ENCODE results near the gene PDZRN4.

The PDZRN4 gene

DNA sequence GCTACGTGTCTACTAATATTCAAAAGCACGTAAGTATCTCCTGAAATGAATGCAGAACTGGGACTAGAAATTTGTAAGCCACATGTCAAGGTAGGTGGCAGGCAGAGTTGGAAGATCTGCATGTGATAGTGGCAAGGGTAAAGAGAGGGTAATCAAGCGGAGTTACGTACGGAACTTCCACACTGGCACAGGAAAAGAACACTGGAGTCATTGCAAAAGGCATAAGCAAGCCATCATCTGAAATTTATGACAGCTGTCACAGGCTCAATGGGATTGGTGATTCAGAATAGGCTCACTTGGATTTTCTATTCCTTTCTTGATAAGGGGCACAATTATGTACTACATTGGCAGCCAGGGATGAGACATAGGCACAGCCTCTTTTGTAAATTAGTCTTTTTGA lies 245.3 kb downstream of the PDZRN4 start:
- no peak overlapping the region for H3K4me2 ChIP-seq (ENCODE audit: low read length)
- no peaks in the 10 kb centered on the region for H3K27me3 ChIP-seq (ENCODE audit: low read depth, low read length)
- no peaks in the 10 kb centered on the region for H3K36me3 ChIP-seq (replicated peaks; ENCODE audit: low read depth, low read length)
- H3K4me3 ChIP-seq (ENCODE audit: low read length), result no peak overlapping the region
- no peaks in the 10 kb centered on the region for H3K79me2 ChIP-seq (ENCODE audit: low read length)
- H3K27ac ChIP-seq (ENCODE audit: low read length), result no peak overlapping the region
- H3K9ac ChIP-seq (ENCODE audit: low read length), result no peak overlapping the region
- H3K9me3 ChIP-seq (ENCODE audit: insufficient read depth, low read length), result no peaks in the 10 kb centered on the region
- no peaks in the 10 kb centered on the region for H4K20me1 ChIP-seq (ENCODE audit: insufficient read depth, low read length)
- H2AFZ ChIP-seq (ENCODE audit: low read depth, low read length), result no peak overlapping the region
- no peaks in the 10 kb centered on the region for H3K4me1 ChIP-seq (ENCODE audit: low read length)
- TF ChIP-seq EZH2phosphoT487 (IDR thresholded peaks at IDR 0.05; ENCODE audit: low read depth), result no peak
- TF ChIP-seq, protein P1, sequence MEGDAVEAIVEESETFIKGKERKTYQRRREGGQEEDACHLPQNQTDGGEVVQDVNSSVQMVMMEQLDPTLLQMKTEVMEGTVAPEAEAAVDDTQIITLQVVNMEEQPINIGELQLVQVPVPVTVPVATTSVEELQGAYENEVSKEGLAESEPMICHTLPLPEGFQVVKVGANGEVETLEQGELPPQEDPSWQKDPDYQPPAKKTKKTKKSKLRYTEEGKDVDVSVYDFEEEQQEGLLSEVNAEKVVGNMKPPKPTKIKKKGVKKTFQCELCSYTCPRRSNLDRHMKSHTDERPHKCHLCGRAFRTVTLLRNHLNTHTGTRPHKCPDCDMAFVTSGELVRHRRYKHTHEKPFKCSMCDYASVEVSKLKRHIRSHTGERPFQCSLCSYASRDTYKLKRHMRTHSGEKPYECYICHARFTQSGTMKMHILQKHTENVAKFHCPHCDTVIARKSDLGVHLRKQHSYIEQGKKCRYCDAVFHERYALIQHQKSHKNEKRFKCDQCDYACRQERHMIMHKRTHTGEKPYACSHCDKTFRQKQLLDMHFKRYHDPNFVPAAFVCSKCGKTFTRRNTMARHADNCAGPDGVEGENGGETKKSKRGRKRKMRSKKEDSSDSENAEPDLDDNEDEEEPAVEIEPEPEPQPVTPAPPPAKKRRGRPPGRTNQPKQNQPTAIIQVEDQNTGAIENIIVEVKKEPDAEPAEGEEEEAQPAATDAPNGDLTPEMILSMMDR (IDR thresholded peaks at IDR 0.05; ENCODE audit: low read depth, low read length), result no peak

DNA sequence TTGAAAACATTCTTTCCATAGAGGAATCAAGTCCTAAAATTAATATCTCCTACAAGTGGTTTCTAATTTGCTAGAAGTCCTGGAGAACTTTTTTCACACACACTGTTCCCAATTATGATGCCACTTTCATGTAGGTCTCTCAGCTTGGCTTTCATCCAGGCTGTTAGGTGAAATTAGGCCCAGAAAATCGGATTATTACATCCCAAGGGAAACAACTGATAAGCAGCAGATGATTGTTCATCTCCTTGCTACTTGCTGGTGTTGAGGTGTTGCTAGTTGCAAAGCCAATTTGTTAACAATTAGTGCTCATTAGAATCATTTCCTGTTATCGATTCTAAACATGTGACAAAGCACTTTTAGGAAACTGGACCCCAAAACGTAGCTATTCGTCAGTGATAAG lies 248.0 kb downstream of the PDZRN4 start:
- no peak overlapping the region for H2AFZ ChIP-seq (ENCODE audit: low read depth, low read length)
- H3K9ac ChIP-seq (ENCODE audit: low read length), result no peak overlapping the region
- H3K27ac ChIP-seq (ENCODE audit: low read length), result no peak overlapping the region
- no peaks in the 10 kb centered on the region for H3K9me3 ChIP-seq (ENCODE audit: insufficient read depth, low read length)
- H3K36me3 ChIP-seq (replicated peaks; ENCODE audit: low read depth, low read length), result no peaks in the 10 kb centered on the region
- no peaks in the 10 kb centered on the region for H4K20me1 ChIP-seq (ENCODE audit: insufficient read depth, low read length)
- no peak overlapping the region for H3K4me2 ChIP-seq (ENCODE audit: low read length)
- TF ChIP-seq, protein P1 (IDR thresholded peaks at IDR 0.05; ENCODE audit: low read depth, low read length), result no peak
- no peak for TF ChIP-seq EZH2phosphoT487 (IDR thresholded peaks at IDR 0.05; ENCODE audit: low read depth)
- no peaks in the 10 kb centered on the region for H3K79me2 ChIP-seq (ENCODE audit: low read length)
- H3K4me3 ChIP-seq (ENCODE audit: low read length), result no peak overlapping the region
- no peaks in the 10 kb centered on the region for H3K27me3 ChIP-seq (ENCODE audit: low read depth, low read length)
- H3K4me1 ChIP-seq (ENCODE audit: low read length), result no peaks in the 10 kb centered on the region

DNA sequence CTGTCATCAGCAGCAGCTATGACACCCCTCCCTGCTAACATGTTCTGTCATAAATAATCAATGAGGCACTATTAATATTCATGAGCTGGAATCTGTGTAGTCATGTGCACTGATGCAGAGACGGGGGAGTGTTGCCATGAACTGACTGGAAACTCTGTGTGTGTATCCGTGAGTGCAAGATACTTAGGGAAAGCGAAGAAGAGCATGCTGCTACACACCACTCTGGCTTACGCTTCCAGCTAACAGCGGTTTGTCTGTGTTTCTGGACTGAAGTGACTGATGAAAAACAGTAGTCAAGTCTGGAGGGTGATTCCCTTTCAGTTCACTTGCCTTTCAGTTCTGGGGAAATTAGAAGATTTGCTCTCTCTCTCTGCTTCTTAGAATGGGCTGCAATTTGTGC lies 249.4 kb downstream of the PDZRN4 start:
- Histone ChIP-seq H3K4me1 (ENCODE audit: low read length) (no peaks in the 10 kb centered on the region), H3K4me2 (ENCODE audit: low read length) (no peak overlapping the region), H3K36me3 (replicated peaks; ENCODE audit: low read depth, low read length) (no peaks in the 10 kb centered on the region), H4K20me1 (ENCODE audit: insufficient read depth, low read length) (no peaks in the 10 kb centered on the region), H3K27ac (ENCODE audit: low read length) (no peak overlapping the region), H2AFZ (ENCODE audit: low read depth, low read length) (no peak overlapping the region), H3K4me3 (ENCODE audit: low read length) (no peak overlapping the region), H3K9me3 (ENCODE audit: insufficient read depth, low read length) (no peaks in the 10 kb centered on the region), H3K79me2 (ENCODE audit: low read length) (no peaks in the 10 kb centered on the region), H3K27me3 (ENCODE audit: low read depth, low read length) (no peaks in the 10 kb centered on the region), H3K9ac (ENCODE audit: low read length) (no peak overlapping the region)
- TF ChIP-seq, protein P1 (IDR thresholded peaks at IDR 0.05; ENCODE audit: low read depth, low read length), result no peak
- TF ChIP-seq EZH2phosphoT487 (IDR thresholded peaks at IDR 0.05; ENCODE audit: low read depth), result no peak

DNA sequence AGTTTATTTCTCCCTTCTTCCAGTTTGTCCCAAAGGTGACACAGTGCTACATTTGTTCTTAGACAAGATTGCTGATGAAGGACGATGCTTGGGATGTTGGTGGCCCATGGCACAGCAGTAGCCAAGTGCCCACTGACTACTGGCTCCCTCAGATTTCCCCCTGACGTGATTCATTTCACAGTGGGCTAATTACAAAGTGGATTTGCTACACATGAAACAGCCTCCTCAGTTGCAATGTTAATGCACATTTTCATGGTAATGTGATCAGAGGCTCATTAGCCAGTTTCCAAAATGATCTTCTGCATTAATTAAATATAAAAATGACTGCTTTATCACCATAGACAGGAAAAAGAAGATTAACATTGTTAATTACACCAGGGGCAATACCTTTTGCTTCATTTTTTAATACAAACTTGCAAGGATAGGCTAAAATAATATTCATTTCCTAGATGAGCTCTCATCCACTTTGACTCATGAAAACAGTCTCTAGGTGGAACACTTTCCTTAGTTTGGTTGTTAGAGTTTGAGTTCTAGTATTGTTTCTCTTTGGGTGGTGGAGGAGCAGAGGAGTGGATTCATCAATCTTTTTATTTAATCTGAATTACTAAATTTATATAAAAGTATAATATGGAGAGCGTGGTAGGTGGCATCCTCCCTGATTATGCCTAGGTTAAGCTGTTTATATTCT lies 250.9 kb downstream of the PDZRN4 start:
- no peak for TF ChIP-seq EZH2phosphoT487 (IDR thresholded peaks at IDR 0.05; ENCODE audit: low read depth)
- H2AFZ ChIP-seq (ENCODE audit: low read depth, low read length), result no peak overlapping the region
- no peaks in the 10 kb centered on the region for H3K36me3 ChIP-seq (replicated peaks; ENCODE audit: low read depth, low read length)
- H3K4me3 ChIP-seq (ENCODE audit: low read length), result no peak overlapping the region
- H3K27ac ChIP-seq (ENCODE audit: low read length), result no peak overlapping the region
- no peak overlapping the region for H3K4me2 ChIP-seq (ENCODE audit: low read length)
- no peaks in the 10 kb centered on the region for H3K27me3 ChIP-seq (ENCODE audit: low read depth, low read length)
- no peaks in the 10 kb centered on the region for H3K79me2 ChIP-seq (ENCODE audit: low read length)
- no peak overlapping the region for H3K9ac ChIP-seq (ENCODE audit: low read length)
- no peaks in the 10 kb centered on the region for H3K9me3 ChIP-seq (ENCODE audit: insufficient read depth, low read length)
- H3K4me1 ChIP-seq (ENCODE audit: low read length), result no peaks in the 10 kb centered on the region
- H4K20me1 ChIP-seq (ENCODE audit: insufficient read depth, low read length), result no peaks in the 10 kb centered on the region

Data from OCI-LY3 (cell line).